ENCODE measurements around the gene CYP8B1.

CYP8B1 gene

DNA sequence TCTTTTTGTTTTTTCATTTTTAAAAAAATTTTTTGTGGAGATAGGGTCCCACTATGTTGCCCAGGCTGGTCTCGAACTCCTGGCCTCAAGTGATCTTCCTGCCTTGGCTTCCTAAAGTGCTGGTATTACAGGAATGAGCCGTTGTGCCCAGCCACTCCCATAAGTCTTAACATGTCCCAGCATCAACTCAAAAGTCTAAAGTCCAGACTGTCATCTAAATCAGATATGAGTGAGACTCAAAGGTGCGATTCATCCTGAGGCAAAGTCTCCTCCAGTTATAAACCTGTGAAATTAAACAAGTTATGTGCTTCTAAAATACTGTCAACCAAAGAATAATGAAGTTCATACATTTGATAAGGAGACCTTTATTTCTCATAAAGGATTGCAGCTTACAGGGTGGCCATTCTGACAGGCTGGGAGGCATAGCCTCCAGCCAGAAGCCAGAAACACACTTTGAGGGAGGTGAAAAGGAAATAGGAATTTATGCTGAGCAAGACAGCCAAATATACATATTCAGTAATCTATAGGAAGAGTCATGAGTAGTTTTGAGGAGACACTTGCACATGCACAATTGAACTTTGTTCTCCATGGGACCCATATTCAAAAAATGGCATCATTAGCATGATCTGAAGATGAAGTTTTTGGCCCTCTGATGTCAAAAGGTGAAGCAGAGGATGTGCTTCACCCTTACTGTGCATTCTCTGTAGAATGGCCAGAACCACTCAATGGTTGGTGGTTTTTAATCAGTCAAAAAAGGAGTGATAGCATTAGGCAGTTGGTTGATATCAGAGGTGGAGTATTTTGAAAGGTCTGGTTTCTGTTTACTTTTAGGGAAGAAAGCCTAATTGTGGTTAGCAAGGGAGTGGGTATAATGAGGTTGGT lies 19.3 kb upstream of the CYP8B1 start:
- intact Hi-C loops (cut with DNase I; ENCODE audit: low total_unique reads), result no loop called here
- no peak for DNase-seq
- Histone ChIP-seq H3K4me3 (no peak overlapping the region), H3K27me3 (no peaks in the 10 kb centered on the region), H3K36me3 (no peaks in the 10 kb centered on the region), H3K4me1 (no peaks in the 10 kb centered on the region), H3K27ac (no peak overlapping the region), H3K9me3 (no peaks in the 10 kb centered on the region)
- TF ChIP-seq, protein P1, sequence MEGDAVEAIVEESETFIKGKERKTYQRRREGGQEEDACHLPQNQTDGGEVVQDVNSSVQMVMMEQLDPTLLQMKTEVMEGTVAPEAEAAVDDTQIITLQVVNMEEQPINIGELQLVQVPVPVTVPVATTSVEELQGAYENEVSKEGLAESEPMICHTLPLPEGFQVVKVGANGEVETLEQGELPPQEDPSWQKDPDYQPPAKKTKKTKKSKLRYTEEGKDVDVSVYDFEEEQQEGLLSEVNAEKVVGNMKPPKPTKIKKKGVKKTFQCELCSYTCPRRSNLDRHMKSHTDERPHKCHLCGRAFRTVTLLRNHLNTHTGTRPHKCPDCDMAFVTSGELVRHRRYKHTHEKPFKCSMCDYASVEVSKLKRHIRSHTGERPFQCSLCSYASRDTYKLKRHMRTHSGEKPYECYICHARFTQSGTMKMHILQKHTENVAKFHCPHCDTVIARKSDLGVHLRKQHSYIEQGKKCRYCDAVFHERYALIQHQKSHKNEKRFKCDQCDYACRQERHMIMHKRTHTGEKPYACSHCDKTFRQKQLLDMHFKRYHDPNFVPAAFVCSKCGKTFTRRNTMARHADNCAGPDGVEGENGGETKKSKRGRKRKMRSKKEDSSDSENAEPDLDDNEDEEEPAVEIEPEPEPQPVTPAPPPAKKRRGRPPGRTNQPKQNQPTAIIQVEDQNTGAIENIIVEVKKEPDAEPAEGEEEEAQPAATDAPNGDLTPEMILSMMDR (IDR thresholded peaks at IDR 0.05), result no peak

DNA sequence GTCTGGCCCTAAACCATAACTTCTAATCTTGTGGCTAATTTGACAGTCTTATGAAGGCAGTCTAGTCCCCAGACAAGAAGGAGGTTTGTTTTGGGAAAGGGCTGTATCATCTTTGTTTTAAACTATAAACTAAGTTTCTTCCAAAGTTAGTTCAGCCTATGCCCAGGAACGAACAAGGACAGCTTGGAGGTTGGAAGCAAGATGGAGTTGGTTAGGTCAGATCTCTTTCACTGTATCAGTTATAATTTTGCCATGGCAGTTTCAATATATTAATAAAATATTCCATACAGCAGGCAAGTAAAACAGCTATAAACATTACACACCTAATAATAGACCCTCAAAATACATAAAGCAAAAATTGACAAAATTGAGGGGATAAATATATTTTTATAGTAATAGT lies 17.1 kb upstream of the CYP8B1 start:
- intact Hi-C loops (cut with DNase I; ENCODE audit: low total_unique reads), result no loop called here
- Histone ChIP-seq H3K36me3 (no peaks in the 10 kb centered on the region), H3K4me1 (no peaks in the 10 kb centered on the region), H3K4me3 (no peak overlapping the region), H3K9me3 (no peaks in the 10 kb centered on the region), H3K27ac (no peak overlapping the region), H3K27me3 (no peaks in the 10 kb centered on the region)
- TF ChIP-seq, protein P1 (IDR thresholded peaks at IDR 0.05), result no peak
- no peak for DNase-seq

DNA sequence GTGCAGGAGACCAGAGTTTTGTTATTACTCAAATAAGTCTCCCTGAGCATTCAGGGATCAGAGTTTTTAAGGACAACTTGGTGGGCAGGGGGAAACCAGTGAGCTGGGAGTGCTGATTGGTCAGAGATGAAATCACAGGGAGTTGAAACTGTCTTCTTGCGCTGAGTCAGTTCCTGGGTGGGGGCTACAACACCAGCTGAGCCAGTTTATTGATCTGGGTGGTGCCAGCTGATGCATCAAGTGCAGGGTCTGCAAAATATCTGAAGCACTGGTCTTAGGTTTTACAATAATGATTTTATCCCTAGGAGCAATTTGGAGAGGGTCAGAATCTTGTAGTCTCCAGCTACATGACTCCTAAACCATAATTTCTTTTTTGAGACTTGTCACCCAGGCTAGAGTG lies 16.5 kb upstream of the CYP8B1 start:
- no peak for DNase-seq
- H3K4me1 ChIP-seq, result no peaks in the 10 kb centered on the region
- no peaks in the 10 kb centered on the region for H3K9me3 ChIP-seq
- no peak overlapping the region for H3K4me3 ChIP-seq
- no peaks in the 10 kb centered on the region for H3K27me3 ChIP-seq
- intact Hi-C loops (cut with DNase I; ENCODE audit: low total_unique reads), result no loop called here
- TF ChIP-seq, protein P1 (IDR thresholded peaks at IDR 0.05), result no peak
- no peak overlapping the region for H3K27ac ChIP-seq
- H3K36me3 ChIP-seq, result no peaks in the 10 kb centered on the region

DNA sequence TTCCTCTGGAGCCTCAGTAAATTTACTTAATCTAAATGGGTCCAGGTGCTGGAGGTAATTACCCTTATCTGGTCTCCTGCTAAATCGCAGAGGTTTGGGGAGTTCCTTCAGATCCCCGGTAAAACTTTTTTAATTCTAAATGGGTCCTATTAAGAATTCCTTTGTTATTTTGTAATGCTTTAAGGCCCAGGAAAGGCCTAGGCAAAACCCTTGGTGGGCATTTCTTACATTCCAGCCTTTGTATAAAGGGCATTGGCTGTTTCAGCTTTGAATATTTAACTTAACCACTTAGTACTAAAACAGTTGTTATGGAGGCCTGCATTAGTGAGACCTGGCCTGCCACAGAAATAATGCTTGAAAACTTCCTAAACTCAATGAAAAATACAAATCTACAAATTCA lies 15.4 kb upstream of the CYP8B1 start:
- intact Hi-C loops (cut with DNase I; ENCODE audit: low total_unique reads), result no loop called here
- TF ChIP-seq, protein P1 (IDR thresholded peaks at IDR 0.05), result no peak

DNA sequence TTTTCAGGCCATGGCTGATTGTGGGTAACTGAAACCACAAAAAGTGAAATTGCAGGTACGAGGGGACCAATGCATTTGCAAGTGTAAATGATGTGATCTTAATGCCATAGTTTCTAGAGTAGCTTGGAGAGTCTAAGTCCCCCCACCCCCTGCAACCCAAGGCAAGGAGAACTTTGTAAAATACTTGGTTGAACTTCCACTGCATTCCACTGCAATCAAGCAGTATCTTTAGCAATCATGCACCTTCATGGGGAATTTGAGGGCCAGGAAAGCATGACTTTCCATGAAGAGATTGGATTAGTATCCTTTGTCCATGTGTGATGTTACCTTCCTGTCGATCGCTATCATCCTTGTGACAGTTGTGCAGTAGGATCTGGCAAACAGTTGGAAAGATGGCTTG lies 11.4 kb upstream of the CYP8B1 start:
- TF ChIP-seq, protein P1 (IDR thresholded peaks at IDR 0.05), result no peak
- intact Hi-C loops (cut with DNase I; ENCODE audit: low total_unique reads), result no loop called here
- H3K36me3 ChIP-seq, result no peaks in the 10 kb centered on the region

More for the DNA sequence above, 15.4 kb upstream of the CYP8B1 start:
- no peak overlapping the region for H3K27ac ChIP-seq
- H3K9me3 ChIP-seq, result no peaks in the 10 kb centered on the region
- no peak overlapping the region for H3K4me3 ChIP-seq
- DNase-seq, result no peak
- H3K36me3 ChIP-seq, result no peaks in the 10 kb centered on the region
- no peaks in the 10 kb centered on the region for H3K27me3 ChIP-seq
- no peaks in the 10 kb centered on the region for H3K4me1 ChIP-seq

More for the DNA sequence above, 11.4 kb upstream of the CYP8B1 start:
- no peak for DNase-seq
- Histone ChIP-seq H3K4me3 (no peak overlapping the region), H3K9me3 (no peaks in the 10 kb centered on the region), H3K27ac (no peak overlapping the region), H3K27me3 (no peaks in the 10 kb centered on the region), H3K4me1 (no peaks in the 10 kb centered on the region)
